ENCODE data around the gene TP73. TPM values are rescaled to one million over a fixed set of nuclear protein-coding genes. Genes with fewer than 3 reads are reported as not detected.
A peak's percentile ranks its signal among the peaks of the same experiment; 100 is the strongest.

The TP73 gene
- total and polyA plus RNA-seq, 12 donors = 0.03 to 0.58 (median 0.15) TPM; not detected in 7

GRCh38 chr1:3731583-3732433 is 79.5 kb downstream of the TP73 start:
- intact Hi-C loops (cut with DNase I) = no loop called here
- Histone ChIP-seq H3K4me3 (no peak overlapping the region), H3K4me1 (peaks cover 0 to 34% (median 11%) of the 10 kb centered on the region in 9 donors), H3K9me3 (no peaks in the 10 kb centered on the region), H3K27ac (no peak overlapping the region), H3K27me3 (peaks cover 0 to 38% (median 15%) of the 10 kb centered on the region in 7 donors), H3K36me3 (peaks cover 0 to 23% (median 0%) of the 10 kb centered on the region in 9 donors)
- no peak for TF ChIP-seq CTCF (IDR thresholded peaks at IDR 0.05)
- ATAC-seq (peak in 1 of 8 donors; percentile 8), DNase-seq (peak in 1 of 2 donors; percentile 18)
- WGBS, 2 donors = 48 to 52% methylated on average over 25 of the region's 25 CpGs

GRCh38 chr1:3732434-3733093 is 80.2 kb downstream of the TP73 start:
- no peak overlapping the region for H3K27ac ChIP-seq
- H3K9me3 ChIP-seq = no peaks in the 10 kb centered on the region
- 27 to 36% methylated on average over 37 of the region's 37 CpGs for WGBS, 2 donors
- no peak for TF ChIP-seq CTCF (IDR thresholded peaks at IDR 0.05)
- peaks cover 0 to 34% (median 11%) of the 10 kb centered on the region in 9 donors for H3K4me1 ChIP-seq
- peaks cover 0 to 30% (median 5%) of the 10 kb centered on the region in 9 donors for H3K36me3 ChIP-seq
- intact Hi-C loops (cut with DNase I) = no loop called here
- ATAC-seq (peak in 5 of 8 donors; percentile 9 to 23 (median 17)), DNase-seq (peak in 1 of 2 donors; percentile 11)
- peaks cover 0 to 30% (median 12%) of the 10 kb centered on the region in 7 donors for H3K27me3 ChIP-seq
- peak overlapping the region in 1 of 10 donors; percentile 6 for H3K4me3 ChIP-seq

GRCh38 chr1:3733094-3733882 is 81.0 kb downstream of the TP73 start:
- no peak for TF ChIP-seq CTCF (IDR thresholded peaks at IDR 0.05)
- 73 to 74% methylated on average over 29 of the region's 29 CpGs for WGBS, 2 donors
- H3K9me3 ChIP-seq = no peaks in the 10 kb centered on the region
- H3K27me3 ChIP-seq = peaks cover 0 to 23% (median 7%) of the 10 kb centered on the region in 7 donors
- no peak overlapping the region for H3K27ac ChIP-seq
- H3K4me3 ChIP-seq = peak overlapping the region in 1 of 10 donors; percentile 6
- DNase-seq = no peak
- peak in 1 of 8 donors; percentile 9 for ATAC-seq
- peaks cover 0 to 34% (median 11%) of the 10 kb centered on the region in 9 donors for H3K4me1 ChIP-seq
- intact Hi-C loops (cut with DNase I) = no loop called here
- peaks cover 0 to 38% (median 5%) of the 10 kb centered on the region in 9 donors for H3K36me3 ChIP-seq

All from heart right ventricle (tissue), 16 donors.